ENCODE measurements around the gene CFD.
"Not testable (repeated sequence)": the region's sequence is repeated elsewhere in the genome, so short reads cannot be mapped to it uniquely, and the experiment has no call there.

The CFD gene

DNA sequence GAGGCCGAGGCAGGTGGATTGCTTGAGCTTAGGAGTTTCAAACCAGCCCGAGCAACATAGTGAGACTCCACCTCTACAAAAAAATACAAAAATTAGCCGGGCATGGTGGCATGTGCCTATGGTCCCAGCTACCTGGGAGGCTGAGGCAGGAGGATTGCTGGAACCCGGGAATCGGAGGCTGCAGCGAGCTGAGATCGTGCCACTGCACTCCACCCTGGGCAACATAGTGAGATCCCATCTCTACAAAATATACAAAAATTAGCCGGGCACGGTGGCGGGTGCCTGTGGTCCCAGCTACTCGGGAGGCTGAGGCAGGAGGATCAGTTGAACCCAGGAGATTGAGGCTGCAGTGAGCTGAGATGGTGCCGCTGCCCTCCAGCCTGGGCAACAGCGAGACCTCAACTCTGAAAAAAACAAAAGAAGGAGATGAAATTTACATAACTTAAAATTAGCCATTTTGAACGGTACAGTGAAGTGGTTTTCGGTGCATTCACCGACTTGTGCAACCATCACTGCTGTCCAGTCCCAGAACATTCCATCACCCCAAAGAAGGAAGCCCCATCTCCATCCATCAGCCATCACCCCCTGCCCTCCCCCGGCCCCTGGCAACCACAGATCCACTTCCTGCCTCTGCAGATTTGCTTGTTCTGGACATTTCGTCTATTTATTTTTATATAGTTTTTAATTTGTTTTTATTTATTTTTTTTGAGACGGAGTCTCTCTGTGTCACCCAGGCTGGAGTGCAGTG is 33.4 kb upstream of the CFD start:
- DNase-seq = no peak

- DNase-seq = no peak
Observed at GRCh38 chr19:827314-827709, 32.2 kb upstream of the CFD start.

DNA sequence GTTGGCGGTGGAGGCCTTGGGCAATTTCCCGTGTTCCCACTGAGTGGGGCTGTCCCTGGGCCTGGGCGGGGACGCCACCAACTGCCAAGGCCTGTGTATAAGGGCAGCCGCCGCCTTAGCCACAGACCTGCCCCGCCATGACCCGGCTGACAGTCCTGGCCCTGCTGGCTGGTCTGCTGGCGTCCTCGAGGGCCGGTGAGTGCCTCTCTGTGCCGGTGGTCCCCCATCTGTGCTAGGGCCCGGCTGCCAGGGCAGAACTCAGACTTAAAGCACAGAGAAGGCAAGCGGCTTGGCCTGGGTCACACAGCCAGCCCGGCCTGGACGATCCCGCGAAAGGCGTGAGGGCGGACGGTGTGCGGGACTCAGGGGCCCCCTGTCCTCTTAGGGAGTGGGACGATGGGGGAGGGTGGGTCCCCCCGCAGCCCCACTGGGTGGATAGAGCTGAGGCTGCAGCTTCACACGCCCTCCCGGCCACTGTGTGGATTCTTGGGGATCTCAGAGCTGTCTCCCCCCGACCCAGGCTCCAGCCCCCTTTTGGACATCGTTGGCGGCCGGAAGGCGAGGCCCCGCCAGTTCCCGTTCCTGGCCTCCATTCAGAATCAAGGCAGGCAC is 31.6 kb upstream of the CFD start, which contains the start of gene AZU1:
Gene AZU1 (plus strand): TSS at position 128 of the 612 bp plus-strand sequence. CDS start 10 bp downstream, at position 138.
- DNase-seq = no peak

GRCh38 chr19:829129-829758 is 30.2 kb upstream of the CFD start:
- DNase-seq = no peak

DNA sequence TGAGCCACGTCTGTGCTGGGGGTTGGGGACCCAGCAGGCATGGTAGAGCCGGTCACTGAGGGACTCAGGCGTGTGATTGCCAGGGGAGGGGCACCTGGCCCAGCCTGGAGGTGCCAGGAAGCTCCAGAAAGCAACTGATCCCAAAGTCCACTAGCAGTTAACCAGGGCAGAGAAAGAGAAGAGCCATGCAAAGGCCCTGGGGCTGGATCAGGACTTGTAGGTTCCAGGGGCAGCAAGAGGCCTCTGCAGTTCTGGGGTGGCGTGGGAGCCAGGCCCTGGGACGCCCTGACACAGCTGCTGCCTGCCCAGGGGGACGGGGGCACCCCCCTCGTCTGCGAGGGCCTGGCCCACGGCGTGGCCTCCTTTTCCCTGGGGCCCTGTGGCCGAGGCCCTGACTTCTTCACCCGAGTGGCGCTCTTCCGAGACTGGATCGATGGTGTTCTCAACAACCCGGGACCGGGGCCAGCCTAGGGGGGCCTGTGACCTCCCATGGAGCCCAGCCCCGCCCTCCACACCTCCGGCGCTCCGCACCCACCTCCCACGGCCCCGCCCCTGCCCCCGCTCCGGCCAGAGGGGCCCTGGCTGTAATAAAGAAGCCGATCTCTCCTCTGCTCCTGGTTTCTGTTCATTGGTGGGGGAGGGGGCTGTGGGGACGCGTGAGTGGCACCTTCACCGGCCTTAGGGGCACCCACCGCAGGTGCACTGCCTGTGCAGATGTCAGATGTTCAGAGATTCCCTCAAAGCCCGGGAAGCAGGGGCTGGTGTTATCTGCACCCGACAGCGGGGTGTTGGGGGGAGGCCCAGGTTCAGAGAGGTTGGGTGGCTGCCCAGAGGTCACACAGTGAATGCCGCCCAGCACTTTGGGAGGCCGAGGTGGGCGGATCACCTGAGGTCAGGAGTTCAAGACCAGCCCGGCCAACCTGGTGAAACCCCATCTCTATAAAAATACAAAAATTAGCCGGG is 27.8 kb upstream of the CFD start:
- no peak for DNase-seq

- no peak for DNase-seq
Observed at GRCh38 chr19:834216-834615, 25.2 kb upstream of the CFD start.

- no peak for DNase-seq
Observed at GRCh38 chr19:835210-835810, 24.2 kb upstream of the CFD start.

DNA sequence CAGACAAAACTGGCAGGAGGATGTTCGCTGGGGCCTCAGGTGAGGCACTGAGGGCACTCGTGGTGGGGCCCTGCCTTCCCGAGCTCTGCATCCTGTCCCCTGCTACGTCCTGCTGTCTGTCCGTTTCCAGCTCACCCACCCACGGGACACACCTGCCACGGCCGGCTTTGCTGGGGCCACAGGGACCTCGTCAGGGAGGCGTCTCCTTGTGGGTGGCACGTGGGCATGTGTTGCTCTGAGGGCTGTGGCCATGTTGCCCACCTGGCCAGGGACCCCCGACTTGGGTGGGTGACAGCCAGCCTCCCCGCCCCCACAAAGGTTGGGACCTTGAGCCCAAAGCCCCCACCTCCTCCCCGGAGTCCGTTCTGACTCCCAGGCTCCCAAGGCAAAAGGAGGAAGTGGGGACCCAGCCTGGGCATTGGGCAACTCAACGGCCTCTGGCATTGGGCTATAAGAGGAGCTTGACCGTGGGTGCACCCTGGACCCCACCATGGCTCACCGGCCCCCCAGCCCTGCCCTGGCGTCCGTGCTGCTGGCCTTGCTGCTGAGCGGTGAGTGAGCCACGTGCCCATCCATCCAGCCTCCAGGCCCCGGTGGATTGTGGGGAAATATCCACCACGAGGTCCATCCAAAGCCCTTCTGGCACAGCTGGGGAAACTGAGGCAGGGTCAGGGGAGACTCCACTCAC is 18.8 kb upstream of the CFD start, which contains the start of gene PRTN3:
Gene PRTN3 (plus strand): TSS at position 481 of the 688 bp plus-strand sequence. CDS start 10 bp downstream, at position 491.
- no peak for DNase-seq

DNA sequence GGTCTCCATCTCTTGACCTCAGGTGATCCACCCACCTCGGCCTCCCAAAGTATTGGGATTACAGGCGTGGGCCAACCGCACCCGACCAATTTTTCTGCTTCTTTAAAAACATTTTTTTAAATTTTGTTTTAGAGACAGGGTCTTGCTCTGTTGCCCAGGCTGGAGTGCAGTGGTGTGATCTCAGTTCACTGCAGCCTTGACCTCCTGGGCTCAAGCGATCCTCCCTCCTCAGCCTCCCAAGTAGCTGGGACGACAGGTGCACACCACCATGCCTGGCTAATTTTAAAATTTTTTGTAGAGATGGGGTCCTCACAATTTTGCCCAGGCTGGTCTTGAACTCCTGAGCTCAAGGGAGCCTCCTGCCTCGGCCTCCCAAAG is 16.7 kb upstream of the CFD start:
- DNase-seq = not testable (repeated sequence)

- no peak for DNase-seq
Observed at GRCh38 chr19:843180-843835, 16.2 kb upstream of the CFD start.

DNA sequence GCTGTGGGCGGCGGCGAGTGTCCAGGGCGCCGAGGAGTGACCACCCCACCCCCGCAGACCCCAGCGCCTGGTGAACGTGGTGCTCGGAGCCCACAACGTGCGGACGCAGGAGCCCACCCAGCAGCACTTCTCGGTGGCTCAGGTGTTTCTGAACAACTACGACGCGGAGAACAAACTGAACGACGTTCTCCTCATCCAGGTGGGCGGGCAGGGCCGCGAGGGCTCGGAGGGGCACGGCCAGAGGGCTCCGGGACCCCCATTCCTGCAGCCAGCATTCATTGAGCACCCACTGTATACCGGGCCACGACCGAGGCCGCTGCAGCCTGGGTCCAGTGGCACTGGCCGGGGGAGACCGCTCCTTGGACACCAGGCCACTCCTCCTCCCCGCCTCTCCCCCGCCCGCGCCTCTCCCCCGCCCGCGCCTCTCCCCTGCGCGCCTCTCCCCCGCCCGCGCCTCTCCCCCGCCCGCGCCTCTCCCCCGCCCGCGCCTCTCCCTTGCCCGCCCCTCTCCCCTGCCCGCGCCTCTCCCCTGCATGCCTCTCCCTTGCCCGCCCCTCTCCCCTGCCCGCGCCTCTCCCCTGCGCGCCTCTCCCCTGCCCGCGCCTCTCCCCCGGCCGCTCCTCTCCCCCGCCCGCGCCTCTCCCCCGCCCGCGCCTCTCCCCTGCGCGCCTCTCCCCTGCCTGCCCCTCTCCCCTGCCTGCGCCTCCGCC is 15.5 kb upstream of the CFD start:
- no peak for DNase-seq

- DNase-seq = no peak
Observed at GRCh38 chr19:844546-844971, 14.9 kb upstream of the CFD start.

- no peak for DNase-seq
Observed at GRCh38 chr19:845707-846521, 13.6 kb upstream of the CFD start.

DNA sequence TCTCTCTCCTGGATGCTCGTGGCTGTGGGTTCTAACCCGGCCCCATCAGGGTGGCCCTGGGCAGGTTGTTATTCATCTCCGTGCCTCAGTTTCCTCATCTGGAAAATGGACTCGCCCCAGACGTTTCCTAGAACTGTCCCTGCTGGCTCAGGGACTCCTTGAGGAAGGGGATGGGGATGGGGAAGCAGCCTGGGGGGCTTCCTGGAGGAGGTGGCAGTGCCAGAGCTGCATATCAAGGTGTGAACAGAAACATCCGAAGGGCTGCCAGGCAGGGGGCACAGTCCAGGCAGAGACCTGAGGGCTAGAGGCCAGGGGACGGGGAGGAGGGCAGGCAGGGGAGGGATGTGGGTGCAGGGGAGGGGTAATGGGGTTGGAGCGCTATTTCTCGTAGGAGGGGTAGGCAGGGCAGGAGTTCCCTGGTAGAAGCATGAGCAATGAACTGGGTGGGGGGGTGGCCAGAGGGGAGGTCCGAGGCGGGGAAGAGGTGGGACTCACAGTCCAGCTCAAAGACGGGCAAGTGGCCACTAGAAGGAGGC is 11.0 kb upstream of the CFD start:
- no peak for DNase-seq

DNA sequence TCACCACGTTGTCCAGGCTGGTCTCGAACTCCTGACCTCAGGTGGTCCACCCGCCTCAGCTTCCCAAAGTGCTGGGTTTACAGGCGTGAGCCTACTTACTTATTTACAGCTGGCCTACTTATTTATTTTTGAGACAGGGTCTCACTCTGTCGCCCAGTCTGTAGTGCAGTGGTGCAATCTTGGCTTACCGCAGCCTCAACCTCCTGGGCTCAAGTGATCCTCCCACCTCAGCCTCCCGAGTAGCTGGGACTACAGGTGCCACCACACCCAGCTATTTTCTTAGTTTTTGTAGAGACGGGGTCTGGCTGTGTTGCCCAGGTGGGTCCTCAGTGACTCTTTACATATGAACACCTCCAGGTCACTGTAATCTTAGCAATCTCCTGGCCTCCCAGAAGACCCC is 10.3 kb upstream of the CFD start:
- DNase-seq = not testable (repeated sequence)

DNA sequence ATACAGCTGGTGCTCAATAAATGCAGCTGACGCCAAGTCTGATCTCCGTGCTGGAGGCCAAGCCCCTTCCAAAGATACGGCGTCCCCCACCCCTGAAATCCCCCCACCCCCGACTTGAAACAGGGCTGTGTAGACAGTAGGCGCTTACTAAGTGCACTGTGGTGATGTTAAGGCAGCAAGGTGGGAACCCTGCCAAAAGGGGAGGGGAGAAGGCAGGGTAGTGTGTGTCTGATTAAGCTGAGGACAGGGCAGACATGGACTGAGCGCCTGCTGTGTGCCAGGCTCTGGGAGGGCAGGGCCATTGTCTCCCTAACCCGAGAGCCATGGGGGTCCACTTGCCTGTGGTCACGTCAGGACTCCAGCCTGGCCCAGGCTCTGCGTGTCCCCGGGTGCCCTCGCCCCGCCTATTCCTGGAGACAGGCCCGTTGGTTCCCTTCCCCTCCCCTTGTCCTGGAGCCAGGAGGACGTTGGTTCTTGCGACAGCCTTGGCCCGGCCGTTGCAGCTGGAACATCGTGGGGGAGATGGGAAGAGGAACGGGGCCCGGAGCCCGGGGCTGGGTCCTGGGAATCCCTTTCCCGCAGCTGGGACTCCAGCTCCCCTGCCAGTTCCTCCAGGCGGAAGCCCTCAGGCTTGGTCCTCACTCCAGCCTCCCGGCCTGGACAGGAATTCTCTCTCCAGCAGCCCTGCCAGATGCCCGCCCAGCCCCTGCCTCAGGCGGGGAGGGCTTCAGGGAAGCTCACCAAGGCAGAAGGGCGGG is 9.1 kb upstream of the CFD start:
- peak; percentile 84 for DNase-seq

- DNase-seq = no peak
Observed at GRCh38 chr19:850979-851335, 8.5 kb upstream of the CFD start.

DNA sequence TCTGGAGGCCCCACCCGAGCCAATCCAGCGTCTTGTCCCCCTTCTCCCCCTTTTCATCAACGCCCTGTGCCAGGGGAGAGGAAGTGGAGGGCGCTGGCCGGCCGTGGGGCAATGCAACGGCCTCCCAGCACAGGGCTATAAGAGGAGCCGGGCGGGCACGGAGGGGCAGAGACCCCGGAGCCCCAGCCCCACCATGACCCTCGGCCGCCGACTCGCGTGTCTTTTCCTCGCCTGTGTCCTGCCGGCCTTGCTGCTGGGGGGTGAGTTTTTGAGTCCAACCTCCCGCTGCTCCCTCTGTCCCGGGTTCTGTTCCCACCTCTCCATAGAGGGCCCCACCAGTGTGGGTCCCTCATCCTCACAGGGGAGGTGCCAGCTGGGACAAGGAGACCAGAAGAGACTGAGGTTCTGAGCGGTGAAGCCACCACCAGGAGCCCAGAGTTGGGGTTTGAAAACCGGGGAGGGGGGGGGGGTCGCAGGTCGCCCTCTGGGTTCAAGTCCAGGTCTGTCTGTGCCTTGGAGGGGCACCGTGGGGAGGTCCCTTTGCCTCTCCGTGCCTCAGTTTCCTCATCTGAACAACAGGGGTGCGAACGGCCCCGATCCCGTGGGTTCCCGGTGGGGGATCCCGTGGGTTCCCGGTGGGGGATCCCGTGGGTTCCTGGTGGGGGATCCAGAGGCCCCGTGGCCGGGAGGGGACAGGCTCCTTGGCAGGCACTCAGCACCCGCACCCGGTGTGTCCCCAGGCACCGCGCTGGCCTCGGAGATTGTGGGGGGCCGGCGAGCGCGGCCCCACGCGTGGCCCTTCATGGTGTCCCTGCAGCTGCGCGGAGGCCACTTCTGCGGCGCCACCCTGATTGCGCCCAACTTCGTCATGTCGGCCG is 7.1 kb upstream of the CFD start, which contains the start of gene ELANE:
Gene ELANE (plus strand): TSS at position 168 of the 878 bp plus-strand sequence. CDS start 26 bp downstream, at position 194.
- no peak for DNase-seq

All from fibroblast of upper back skin (primary cell).